SU-DHL-6 (cell line): ENCODE results near the gene GPS2.

Experiments
- EZH2phosphoT487 ChIP-seq: fragments of 200-600 bp; sonication (generic), shearing (Covaris generic); conservative IDR thresholded peaks from 2 replicates; pipeline ENCODE4 v1.6.1; 2018; ENCODE audit warnings: mild to moderate bottlenecking, antibody characterized with exemption, low read length, moderate library complexity, mixed read lengths
- TF ChIP-seq, protein P1 (sequence below): fragments of 200-600 bp; sonication (generic); IDR thresholded peaks from one replicate; pipeline ENCODE4 v1.5.1; 2017; ENCODE audit warnings: antibody characterized with exemption, mild to moderate bottlenecking, low read length, moderate library complexity; ENCODE audit not compliant: insufficient read depth, poor library complexity, severe bottlenecking

DNA sequence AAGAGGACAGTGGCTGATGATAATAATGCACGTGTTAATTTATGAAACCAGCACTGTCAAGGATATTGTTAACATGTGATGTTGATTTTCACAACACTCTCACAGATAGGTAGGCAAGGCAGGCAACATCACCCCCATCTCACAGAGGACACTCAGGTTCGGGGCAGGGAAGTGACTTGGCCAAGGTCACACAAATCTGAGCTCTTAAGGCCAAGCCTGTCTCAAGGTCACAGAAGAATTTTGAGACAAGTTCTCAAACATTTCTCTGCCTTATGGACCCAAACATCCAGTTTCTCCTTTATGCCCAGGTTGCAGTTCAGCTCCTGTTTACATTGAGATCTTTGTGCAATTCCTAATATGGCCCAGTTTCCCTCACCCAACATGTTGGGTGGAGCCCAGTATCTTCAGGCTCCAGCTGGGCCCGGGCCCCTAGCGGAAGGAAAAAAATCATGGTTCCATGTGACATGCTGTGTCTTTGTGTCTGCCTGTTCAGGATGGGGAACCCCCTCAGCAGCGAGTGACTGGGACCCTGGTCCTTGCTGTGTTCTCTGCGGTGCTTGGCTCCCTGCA lies 32.3 kb downstream of the GPS2 start:
- TF ChIP-seq, protein P1, sequence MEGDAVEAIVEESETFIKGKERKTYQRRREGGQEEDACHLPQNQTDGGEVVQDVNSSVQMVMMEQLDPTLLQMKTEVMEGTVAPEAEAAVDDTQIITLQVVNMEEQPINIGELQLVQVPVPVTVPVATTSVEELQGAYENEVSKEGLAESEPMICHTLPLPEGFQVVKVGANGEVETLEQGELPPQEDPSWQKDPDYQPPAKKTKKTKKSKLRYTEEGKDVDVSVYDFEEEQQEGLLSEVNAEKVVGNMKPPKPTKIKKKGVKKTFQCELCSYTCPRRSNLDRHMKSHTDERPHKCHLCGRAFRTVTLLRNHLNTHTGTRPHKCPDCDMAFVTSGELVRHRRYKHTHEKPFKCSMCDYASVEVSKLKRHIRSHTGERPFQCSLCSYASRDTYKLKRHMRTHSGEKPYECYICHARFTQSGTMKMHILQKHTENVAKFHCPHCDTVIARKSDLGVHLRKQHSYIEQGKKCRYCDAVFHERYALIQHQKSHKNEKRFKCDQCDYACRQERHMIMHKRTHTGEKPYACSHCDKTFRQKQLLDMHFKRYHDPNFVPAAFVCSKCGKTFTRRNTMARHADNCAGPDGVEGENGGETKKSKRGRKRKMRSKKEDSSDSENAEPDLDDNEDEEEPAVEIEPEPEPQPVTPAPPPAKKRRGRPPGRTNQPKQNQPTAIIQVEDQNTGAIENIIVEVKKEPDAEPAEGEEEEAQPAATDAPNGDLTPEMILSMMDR: no peak
- no peak for TF ChIP-seq EZH2phosphoT487
